Measurements from ENCODE around the gene NCOA5. TPM values are rescaled to one million over a fixed set of nuclear protein-coding genes. Genes with fewer than 3 reads are reported as not detected.

The NCOA5 gene
- total RNA-seq, result 28.2 TPM

DNA sequence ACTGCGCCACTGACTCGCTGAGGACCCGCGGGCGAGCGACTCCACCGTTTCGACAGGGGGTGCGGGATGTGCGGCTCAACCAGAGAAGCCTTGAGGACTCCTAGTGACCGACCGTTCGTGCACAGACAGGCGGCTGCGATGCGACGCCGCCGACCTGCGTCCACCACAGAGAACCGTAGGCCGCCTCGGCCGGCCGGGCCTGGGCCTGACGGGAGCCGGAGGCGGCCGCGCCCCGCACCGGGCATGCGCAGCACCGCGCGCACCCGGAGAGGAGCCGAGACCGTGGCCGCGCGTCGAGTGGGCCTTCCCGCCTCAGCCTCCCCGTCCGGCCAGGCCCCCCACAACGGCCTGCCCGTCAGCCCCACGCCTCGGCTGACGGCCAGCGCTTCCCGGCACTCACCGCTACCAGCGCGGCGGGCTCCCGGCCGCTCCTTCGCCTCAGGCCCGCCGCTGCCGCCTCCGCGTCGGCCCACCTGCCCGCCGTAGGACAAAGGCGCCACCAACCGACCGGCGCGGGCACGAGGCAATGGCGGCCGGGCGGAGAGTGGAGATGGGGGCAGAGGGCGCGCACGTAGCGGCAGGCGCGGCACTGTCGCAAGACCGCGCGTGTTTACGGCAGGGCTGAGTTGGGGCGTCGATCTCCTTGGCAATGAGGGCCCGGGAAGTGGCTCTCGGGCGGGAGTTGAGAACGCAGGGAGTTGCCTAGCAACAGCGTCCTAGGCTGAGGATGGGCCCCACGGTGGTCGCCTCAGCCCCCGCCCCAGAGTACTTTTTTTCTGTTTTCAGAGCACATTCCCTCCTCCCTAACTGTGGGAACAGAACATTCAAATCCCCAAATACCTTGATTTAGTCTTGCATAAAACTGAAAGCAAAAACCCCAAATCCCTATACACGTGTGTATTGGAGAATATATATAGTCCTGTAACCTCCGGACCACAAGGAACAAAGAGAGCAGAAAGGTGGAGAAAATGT, at the start of gene NCOA5:
Gene NCOA5, minus strand, starts transcription at position 546 of the 972 bp plus-strand sequence. CDS start 10,538 bp downstream, outside the sequence.

GRCh38 chr20:46117704-46118467, 28.1 kb upstream of the NCOA5 start, which contains the start of gene CD40:
Gene CD40, plus strand, starts transcription at chr20:46118314. Its CDS starts 30 bp downstream, at chr20:46118344.

DNA sequence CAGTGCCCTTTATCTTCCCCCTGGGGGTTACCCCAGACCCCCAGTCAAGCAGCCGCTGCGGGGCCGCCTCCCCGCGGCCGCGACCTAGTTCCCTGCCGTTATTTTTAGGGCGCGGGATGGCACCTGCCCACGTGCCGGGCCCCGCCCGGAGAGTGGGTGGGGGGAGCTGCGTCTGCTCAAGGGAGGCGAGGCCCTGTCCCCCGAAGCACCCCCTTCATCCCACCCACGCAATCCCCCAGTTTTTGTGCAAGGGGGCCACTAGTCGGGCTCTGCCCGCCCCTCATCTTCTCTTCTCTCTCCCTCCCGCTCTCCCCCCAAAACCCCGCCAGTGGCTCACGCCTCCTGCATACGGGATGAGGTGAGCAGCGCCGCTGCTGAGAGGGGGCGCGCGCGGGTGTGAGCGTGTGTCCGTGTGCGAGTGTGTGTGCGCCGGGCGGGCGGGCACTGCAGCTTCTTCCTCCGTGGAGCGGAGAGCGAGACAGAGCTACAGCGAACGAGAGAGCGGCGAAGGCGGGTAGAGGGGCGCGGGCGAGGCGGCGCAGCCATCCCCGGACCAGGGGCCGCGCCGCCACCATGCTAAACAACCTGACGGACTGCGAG, 60.9 kb downstream of the NCOA5 start, which contains the start of gene SLC12A5:
Gene SLC12A5, plus strand, starts transcription at position 444 of the 600 bp plus-strand sequence. Its CDS starts 130 bp downstream, at position 574.

Other genes with a start within 250 kb of the NCOA5 start
- gene ACOT8, start 232.6 kb downstream of the NCOA5 start, total RNA-seq, result 33.2 TPM
- gene ZSWIM3, start 232.3 kb downstream of the NCOA5 start, total RNA-seq, result 14.4 TPM
- gene ZSWIM1, start 208.7 kb downstream of the NCOA5 start, total RNA-seq, result 7.8 TPM
- gene SPATA25, start 202.3 kb downstream of the NCOA5 start, total RNA-seq, result 4.4 TPM
- gene NEURL2, start 198.8 kb downstream of the NCOA5 start, total RNA-seq, result 6.9 TPM
- 21.9 TPM for gene CTSA, start 198.6 kb downstream of the NCOA5 start, total RNA-seq
- gene PLTP, start 177.8 kb downstream of the NCOA5 start, total RNA-seq, result 13.5 TPM
- gene PCIF1, start 155.3 kb downstream of the NCOA5 start, total RNA-seq, result 23.8 TPM
- gene ZNF335, start 117.8 kb downstream of the NCOA5 start, total RNA-seq, result 31.0 TPM
- gene MMP9, start 81.1 kb downstream of the NCOA5 start, total RNA-seq, result not detected
- gene SLC12A5, start 60.7 kb downstream of the NCOA5 start, total RNA-seq, result 33.8 TPM
- gene CD40, start 28.4 kb upstream of the NCOA5 start, total RNA-seq, result 0.31 TPM
- gene CDH22, start 218.5 kb upstream of the NCOA5 start, total RNA-seq, result 1.6 TPM